ENCODE measurements around the gene NXF3. TPM values are rescaled to one million over a fixed set of nuclear protein-coding genes. Genes with fewer than 3 reads are reported as not detected.
"Not testable (repeated sequence)": the region's sequence is repeated elsewhere in the genome, so short reads cannot be mapped to it uniquely, and the experiment has no call there.

The NXF3 gene
- total RNA-seq, 1 experiment from 2014 or later: 0.63 TPM

DNA sequence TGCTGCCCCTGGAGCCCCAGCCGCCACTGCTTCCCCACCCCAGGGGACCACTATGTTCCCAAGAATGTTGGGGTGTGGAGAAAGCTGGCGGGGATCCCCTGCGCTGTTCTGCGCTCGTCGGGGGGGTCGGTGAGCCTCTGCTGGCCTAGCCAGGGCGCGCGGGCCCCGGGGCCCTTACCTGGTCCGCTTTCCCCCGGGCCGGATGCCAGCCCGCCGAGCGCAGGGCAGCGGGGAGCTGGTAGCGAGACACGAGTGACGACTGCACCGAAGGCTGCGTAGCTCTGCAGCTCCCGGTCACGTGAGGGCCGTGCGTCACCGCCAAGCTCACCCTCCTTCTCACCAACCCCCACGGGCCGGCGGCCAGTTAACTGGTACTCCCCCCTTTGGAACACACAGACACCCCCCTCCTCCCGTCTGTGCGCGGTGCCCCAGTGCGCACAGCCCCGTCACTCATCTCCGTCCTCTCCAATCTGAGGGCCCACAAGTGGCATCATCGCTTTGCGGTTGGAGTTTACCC, 29.0 kb downstream of the NXF3 start, which contains the start of gene BEX1:
BEX1 (minus strand) TSS at position 254 of the 517 bp plus-strand sequence. CDS start 897 bp downstream, outside the sequence.
- H3K4me3 ChIP-seq: no peak within 1 kb of the TSS
- no peaks in the 10 kb centered on the region for H3K9me3 ChIP-seq
- DNase-seq: no peak

GRCh38 chrX:103063191-103063845, 29.6 kb downstream of the NXF3 start:
- DNase-seq: peak; percentile 9

More for the DNA sequence above, 29.0 kb downstream of the NXF3 start, which contains the start of gene BEX1:
- no peaks in the 10 kb centered on the region for H3K36me3 ChIP-seq
- no peaks in the 10 kb centered on the region for H3K27me3 ChIP-seq

DNA sequence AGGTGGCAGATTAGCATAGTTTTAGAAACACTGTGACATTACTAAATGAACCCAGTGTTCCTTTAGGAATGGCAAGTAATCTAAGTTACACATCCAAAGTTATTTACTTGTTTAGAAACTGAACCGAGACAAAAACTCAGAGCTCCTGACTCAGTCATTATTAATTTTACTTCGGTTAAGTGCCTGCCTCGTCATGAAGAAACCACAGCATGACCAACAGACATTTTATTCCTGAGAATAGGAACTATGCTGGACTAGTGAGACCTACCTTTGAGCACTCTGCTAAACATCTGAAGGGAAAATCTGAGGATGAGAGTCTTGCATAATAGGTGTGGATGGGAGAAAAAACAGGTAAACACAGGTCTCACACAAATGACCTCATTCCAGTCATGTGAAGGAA, 31.5 kb downstream of the NXF3 start:
- no peaks in the 10 kb centered on the region for H3K27me3 ChIP-seq
- H3K36me3 ChIP-seq: no peaks in the 10 kb centered on the region
- DNase-seq: no peak
- no peaks in the 10 kb centered on the region for H3K9me3 ChIP-seq
- H3K4me3 ChIP-seq: no peak overlapping the region

More at GRCh38 chrX:103063191-103063845, 29.6 kb downstream of the NXF3 start:
- Histone ChIP-seq H3K27me3 (no peaks in the 10 kb centered on the region), H3K36me3 (no peaks in the 10 kb centered on the region), H3K9me3 (no peaks in the 10 kb centered on the region), H3K4me3 (no peak overlapping the region)

GRCh38 chrX:103056902-103057301, 36.0 kb downstream of the NXF3 start:
- H3K4me3 ChIP-seq: no peak overlapping the region
- H3K9me3 ChIP-seq: no peaks in the 10 kb centered on the region
- H3K36me3 ChIP-seq: no peaks in the 10 kb centered on the region
- no peaks in the 10 kb centered on the region for H3K27me3 ChIP-seq
- no peak for DNase-seq

DNA sequence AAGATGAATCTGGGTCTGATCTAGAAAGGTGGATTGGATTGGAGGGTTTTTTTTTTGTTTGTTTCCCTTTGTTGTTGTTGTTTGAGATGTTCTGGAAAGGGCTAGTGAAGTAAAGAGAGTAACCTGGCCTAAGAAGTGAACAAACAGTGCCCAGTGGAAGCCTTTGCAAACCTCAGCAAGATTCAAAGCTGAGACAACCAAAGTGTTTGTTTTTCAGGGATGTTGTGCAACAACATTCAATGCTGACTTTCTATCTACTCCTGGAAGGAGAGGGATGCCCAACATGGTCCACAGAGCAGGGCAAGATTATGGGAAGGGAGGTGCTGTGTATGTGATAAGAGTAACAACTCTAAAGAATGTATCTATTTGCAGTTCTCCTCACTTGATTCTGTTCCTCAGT, 40.3 kb downstream of the NXF3 start:
- H3K4me3 ChIP-seq: no peak overlapping the region
- no peaks in the 10 kb centered on the region for H3K36me3 ChIP-seq
- H3K27me3 ChIP-seq: no peaks in the 10 kb centered on the region
- H3K9me3 ChIP-seq: no peaks in the 10 kb centered on the region
- no peak for DNase-seq

GRCh38 chrX:103051260-103051789, 41.6 kb downstream of the NXF3 start:
- no peak for DNase-seq
- H3K4me3 ChIP-seq: no peak overlapping the region
- no peaks in the 10 kb centered on the region for H3K36me3 ChIP-seq
- no peaks in the 10 kb centered on the region for H3K27me3 ChIP-seq
- H3K9me3 ChIP-seq: no peaks in the 10 kb centered on the region

DNA sequence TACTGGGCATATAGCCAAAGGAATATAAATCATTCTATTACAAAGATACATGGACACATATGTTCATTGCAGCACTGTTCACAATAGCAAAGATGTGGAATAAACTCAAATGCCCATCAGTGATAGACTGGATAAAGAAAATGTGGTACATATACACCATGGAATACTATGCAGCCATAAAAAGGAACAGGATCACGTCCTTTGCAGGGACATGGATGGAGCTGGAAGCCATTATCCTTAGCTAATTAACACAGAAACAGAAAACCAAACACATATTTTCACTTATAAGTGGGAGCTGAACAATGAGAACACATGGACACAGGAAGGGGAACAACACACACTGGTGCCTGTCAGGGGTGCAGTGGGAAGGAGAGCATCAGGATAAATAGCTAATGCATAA, 59.6 kb downstream of the NXF3 start:
- not testable (repeated sequence) for H3K9me3 ChIP-seq, DNase-seq, H3K4me3 ChIP-seq, H3K36me3 ChIP-seq, H3K27me3 ChIP-seq

Other genes starting within 250 kb of the NXF3 start
- not detected in 2 replicates for gene RAB40AL, start 155.9 kb downstream of the NXF3 start, total RNA-seq (2014; rRNA removed; shearing (Covaris generic); ENCODE audit: low replicate concordance)
- gene BEX1, start 29.0 kb downstream of the NXF3 start, total RNA-seq (2014; rRNA removed; shearing (Covaris generic); ENCODE audit: low replicate concordance): 10.9 and 12.3 TPM in 2 replicates
- gene BEX4, start 122.0 kb upstream of the NXF3 start, total RNA-seq (2014; rRNA removed; shearing (Covaris generic); ENCODE audit: low replicate concordance): not detected in 2 replicates
- gene TCEAL8, start 162.0 kb upstream of the NXF3 start, total RNA-seq (2014; rRNA removed; shearing (Covaris generic); ENCODE audit: low replicate concordance): 65.9 and 87.1 TPM in 2 replicates
- not detected in 2 replicates for gene TCEAL5, start 183.6 kb upstream of the NXF3 start, total RNA-seq (2014; rRNA removed; shearing (Covaris generic); ENCODE audit: low replicate concordance)
- gene BEX2, start 217.8 kb upstream of the NXF3 start, total RNA-seq (2014; rRNA removed; shearing (Covaris generic); ENCODE audit: low replicate concordance): 0.57 TPM in 1 of 2 replicates, not detected in the other
- not detected in 2 replicates for gene TCEAL7, start 237.1 kb upstream of the NXF3 start, total RNA-seq (2014; rRNA removed; shearing (Covaris generic); ENCODE audit: low replicate concordance)

Data from MG63 (cell line).